CD4-positive, alpha-beta T cell treated with Interferon gamma for 1 hour (primary cell): ENCODE measurements around the gene CACNB4.
"Not testable (repeated sequence)": the region's sequence is repeated elsewhere in the genome, so short reads cannot be mapped to it uniquely, and the experiment has no call there.

Experiments
- DNase-seq: peaks from one replicate; pipeline ENCODE4 v3.0.0-alpha.2; 2020

The CACNB4 gene

GRCh38 chr2:151931030-151931611 lies 167.7 kb downstream of the CACNB4 start:
- DNase-seq: no peak

DNA sequence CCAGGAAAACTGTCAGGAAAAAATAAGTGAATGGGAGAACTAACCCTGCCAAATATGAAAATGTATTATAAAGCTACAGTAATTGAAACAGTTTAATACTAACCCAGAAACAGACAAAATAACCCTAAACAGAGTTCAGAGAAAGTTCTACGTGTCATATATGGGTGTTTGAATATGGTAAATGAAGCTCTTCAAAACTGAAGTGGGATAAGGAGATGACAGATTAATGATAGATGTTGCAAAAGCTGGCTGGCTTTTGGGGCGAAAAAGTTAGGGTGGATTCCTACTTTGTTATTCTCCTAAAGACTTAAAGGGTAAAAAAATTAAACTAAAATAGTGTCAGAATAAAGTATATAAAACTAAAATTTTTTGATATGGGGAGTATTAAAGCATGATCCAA lies 168.8 kb downstream of the CACNB4 start:
- no peak for DNase-seq

DNA sequence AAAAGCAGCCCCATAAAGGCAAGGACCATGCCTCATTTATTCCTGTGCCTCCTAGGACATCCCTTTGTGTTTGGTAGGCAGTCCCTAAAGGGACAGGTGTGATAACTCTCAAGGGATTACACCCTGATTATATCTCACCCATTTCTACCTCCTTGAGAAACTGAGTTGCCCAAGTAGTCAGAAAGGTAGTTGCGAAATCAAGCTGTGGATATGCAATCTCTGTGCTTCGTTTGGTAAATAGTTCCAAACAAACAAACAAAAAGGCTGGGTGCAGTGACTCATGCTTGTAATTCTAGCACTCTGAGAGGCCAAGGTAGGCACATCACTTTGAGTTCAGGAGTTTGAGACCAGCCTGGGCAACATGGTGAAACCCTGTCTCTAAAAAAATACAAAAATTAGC lies 170.5 kb downstream of the CACNB4 start:
- DNase-seq: no peak

DNA sequence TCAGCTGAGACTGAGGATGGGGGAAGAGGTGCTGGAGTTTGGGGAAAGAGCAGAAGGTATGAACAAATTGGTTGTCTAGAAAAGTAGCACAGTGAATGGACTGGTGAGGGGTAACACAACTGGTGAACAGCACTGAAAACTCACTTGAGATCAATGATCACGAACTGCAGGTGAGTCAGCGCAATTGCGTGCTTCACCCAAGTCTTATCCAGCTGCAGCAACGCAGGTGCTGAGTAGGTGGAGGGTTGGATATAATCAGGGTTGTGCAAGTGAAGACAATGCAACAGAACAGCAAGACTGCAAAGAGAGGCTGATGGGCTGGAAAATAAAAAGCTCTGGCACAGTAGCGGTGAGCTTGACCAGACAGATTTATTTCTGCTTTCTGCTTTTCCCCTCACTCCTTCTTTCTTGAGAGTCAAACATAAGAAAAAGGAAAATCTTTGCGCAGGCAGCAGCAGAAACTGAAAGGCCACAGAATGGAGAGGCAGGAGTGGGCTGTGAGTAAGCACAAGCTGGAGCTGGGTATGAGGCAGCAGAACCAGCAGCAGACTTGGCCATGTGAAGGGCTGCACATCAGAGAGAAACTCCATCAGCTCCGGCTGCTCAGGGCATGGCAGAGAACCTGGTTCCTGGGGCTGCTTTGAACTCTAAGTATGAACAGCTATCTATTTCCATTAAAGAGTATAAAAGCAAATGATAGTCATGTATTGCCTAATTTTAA lies 171.2 kb downstream of the CACNB4 start:
- DNase-seq: no peak

DNA sequence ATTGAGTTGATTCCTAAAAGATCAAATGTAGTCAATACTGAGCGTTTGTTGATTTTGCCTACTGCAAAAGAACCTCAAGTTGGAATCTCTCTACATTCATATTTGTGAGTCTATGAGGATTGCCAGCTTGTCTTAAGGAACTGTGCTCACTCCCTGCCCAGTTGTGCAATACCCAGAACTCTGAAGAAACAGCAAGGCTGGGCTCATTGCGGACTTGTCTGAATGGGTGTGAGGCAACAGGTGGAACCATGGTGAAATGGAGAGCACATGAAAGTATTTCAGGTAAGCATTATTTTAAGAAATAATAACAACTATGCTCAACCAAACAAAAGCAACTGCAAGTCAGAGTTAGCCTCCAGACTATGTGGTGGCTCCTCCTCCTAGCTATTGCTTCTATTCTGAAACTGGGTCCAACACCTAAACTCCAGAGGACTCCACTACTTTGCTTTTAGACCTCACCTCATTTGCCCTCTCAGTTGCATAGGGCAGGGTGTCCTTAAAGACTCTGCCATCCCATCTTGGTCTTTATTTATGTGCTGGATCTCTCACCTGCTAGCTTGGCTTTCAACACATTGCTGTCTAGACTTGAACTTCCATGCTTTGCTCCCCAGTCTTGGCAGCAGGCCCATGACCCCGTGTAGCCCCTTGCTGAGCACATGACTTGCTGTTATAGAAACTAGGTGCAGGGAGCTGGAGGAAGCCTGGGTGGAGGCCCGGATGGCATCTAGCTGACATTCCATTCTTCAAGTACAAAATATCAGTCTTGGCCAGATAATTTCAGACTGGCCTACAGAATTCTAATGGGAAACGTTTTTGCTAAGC lies 175.8 kb downstream of the CACNB4 start:
- peak; percentile 53 for DNase-seq

- DNase-seq: no peak
Observed at GRCh38 chr2:151919786-151920185, 179.1 kb downstream of the CACNB4 start.

DNA sequence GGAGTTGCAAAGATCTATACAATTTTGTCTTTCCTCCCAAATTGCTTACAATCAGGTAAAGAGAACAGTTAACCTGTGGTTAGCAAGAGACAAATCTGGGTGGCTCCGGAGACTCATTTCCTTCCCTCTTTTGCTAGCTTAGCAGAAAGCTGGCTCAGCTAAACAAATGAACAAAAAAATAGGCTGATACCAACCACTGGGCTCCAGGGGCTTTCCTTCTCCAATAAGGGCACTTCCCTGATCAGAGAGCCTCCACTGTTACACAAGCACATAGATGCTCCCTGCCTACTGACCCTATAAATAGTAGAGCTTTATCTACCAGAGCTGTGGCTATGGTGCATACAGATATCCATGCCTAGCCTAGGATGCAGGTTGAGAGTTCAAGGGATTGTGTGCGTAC lies 180.5 kb downstream of the CACNB4 start:
- peak; percentile 15 for DNase-seq

GRCh38 chr2:151916632-151917031 lies 182.2 kb downstream of the CACNB4 start:
- DNase-seq: no peak

DNA sequence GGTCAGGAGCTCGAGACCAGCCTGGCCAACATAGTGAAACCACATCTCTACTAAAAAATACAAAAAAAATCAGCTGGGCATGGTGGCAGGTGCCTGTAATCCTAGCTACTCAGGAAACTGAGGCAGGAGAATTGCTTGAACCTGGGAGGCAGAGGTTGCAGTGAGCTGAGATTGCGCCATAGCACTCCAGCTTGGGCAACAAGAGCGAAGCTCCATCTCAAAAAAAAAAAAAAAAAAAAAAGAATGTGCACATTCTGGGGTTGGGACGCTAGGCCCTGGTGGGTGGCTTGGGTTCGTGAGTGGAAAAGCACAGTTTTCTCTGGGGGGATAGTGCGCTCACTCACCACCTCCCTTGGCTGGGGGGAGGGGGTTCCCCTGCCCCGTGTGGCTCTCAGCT lies 183.2 kb downstream of the CACNB4 start:
- not testable (repeated sequence) for DNase-seq

DNA sequence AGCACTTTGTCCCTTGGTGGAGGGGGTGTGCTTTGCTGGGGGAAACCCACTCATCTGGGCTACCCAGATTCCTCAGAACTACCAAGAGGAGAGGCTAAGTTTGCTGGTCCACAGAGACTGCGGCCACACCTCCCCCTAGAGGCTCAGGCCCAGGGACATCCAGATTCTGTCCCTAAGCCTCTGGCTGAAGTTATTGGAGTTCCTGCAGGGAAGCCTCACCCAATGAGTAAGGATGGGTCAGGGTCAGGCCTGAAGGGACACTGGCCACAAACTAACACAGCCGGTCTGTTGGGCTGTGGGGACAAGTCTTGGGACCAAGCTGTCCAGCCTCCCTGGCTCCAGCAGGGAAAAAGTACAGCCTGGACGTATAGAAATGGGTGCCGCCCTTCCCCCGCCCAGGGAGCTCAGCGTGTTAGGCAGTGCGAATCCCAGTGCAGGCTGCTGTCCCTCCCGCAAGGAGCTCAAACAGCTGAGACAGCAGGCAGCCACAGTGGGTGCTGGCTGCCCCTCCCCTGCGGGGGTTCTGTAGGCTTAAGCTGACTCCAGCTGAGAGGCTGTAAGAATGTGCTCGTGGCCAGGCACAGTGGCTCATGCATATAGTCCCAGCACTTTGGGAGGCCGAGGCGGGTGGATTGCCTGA lies 183.7 kb downstream of the CACNB4 start:
- DNase-seq: no peak

GRCh38 chr2:151908204-151908882 lies 190.5 kb downstream of the CACNB4 start:
- no peak for DNase-seq

DNA sequence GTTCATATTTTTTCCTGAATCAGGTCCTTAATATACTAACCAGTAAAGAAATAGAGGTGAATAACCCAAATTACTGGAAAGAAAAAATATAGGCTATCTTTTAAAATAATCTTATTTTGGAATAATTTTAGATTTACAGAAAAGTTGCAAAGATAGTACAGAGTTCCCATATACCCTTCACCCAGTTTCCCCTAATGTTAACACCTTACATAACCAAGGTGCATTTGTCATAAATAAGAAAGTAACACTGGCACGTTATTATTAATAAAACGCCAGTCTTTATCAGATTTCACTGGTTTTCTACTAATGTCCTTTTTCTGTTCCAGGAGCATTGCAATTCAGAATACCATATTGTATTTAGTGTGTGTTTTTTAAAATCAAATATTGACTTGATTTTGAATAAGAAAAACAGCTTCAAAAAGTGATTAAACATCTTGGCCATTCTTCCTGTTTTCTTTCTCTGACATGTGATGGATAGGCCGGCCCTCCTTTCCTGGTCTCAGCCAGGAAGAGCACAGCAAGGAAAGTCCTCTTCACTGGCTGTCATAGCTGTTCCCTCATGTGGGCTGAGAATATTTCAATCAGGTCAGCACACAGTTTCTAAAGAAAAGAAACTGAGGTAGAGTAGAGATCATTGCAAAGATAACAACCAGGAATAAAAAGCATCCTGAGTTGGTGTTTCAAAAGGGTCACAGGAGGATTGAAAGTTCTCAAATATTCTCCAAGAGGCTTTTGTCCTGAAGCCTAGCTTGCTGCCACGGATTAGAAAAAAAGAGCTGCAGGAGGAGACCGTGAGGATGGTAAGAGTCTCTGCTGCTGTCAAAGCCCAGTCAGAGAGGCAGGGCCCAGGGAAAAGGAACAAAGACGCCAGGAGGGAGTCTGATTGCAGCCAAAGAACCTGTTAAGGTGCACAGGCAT lies 191.3 kb downstream of the CACNB4 start:
- DNase-seq: no peak

DNA sequence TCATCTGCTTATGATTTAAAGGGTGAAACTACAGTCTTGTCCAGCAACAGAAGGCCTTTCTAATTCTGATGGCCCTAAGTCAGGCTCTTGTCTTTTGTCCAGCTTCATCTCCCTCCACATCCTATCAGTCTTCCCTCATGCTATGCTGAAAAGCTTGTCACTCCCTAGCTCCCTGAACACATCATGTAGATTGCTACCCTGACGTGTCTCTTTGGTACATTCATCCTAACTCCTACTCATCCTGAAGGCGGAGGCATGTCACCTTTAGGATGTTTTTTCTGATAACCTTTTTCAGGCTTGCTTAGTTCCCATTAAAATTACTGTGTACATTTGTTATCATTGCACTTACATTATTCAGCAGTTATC lies 192.2 kb downstream of the CACNB4 start:
- DNase-seq: no peak

DNA sequence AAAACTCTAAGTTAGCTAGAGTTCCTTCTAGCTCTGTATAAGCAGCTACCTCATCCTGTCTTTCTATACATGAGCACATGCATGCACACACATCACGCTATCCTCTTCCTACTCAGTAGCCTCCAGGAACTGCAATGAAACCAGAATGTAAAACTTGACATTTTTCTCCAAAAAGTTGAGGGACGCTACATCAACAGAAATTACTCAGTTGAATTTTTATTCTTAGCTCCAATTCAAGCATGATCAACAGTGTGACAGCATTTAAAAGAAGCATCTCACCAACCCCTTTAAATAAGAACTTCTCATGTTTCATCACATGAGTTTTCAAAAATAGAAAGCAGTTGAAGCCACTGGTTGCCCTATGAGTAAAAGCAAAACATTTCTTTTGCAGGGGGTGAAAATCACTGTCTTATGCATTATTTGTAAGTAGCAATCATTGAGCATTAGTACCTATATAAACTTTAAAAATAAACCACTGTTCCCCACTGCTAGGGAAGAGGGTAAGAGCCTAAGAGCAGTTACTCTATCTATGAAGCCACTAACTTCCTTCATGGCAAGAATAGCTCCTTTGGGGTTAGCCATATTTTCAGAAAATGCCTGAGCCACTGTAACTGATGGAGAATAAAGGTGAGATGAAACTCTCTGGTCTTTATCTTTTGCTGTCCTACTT lies 192.7 kb downstream of the CACNB4 start:
- no peak for DNase-seq

- no peak for DNase-seq
Observed at GRCh38 chr2:151904807-151905206, 194.0 kb downstream of the CACNB4 start.

- no peak for DNase-seq
Observed at GRCh38 chr2:151904021-151904420, 194.8 kb downstream of the CACNB4 start.

GRCh38 chr2:151902829-151903228 lies 196.0 kb downstream of the CACNB4 start:
- no peak for DNase-seq

DNA sequence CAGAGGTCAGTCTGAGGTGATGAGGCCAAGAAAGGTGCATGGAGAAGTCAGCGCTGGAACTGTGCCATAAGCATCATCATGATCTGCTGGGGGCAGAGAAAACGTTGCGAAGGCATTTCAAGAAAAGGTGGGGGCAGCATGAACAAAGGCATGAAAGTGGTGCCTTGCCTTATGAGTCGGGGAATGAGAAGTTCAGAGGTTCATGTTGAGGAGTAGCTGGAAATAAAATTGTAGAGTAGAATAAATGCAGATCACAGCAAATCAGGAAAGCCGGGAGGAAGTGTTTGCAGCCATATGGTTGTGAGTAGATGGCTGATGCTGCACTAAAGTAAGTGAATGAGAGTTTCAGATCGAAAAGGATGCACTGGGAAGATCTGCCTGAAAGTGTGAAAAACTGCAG lies 198.5 kb downstream of the CACNB4 start:
- no peak for DNase-seq

DNA sequence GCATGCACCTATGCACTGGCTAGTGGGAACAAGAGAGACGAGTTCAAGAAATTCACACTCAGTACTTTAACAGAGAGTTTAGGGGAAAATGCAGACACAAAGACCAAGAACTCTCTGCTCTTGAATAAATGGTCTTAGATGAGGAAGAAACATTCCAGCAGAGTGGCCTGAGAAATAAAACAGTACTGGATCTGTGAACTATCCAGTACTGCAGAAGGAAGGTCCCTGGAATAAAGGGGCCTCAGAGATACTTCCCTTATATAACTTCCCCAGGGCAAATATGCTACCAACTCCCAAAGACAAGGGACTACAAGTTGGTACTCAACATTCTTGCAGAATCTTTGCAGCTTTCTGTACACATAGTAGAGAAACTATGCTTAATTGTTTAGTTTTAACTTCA lies 199.7 kb downstream of the CACNB4 start:
- DNase-seq: no peak

GRCh38 chr2:151891566-151892194 lies 207.2 kb downstream of the CACNB4 start:
- no peak for DNase-seq

DNA sequence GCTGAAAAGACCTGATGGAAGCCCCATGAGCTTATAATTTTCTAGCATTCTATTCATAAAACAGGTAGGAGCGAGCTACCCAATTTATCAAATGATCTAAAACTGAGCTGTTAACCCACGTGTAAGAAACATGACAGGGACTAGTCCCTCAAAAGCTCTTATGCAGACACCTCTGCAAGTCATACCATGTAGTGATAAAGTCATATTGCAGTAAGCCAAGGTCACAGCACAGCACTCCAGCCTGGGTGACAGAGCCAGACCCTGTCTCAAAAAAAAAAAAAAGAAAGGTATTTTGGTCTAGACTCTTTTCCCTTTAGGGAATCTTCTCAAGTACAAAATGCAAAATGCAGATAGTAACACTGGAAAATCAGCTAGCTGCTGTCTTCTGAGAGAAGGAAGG lies 211.7 kb downstream of the CACNB4 start:
- no peak for DNase-seq
